Adrenal gland (tissue), 5 donors: ENCODE data around the gene TBL1XR1.

Experiments
- CTCF ChIP-seq, 6 experiments: fragments of 450-650 bp in 4 of 6; fragments of 200-600 bp in 2 of 6; sonication (generic) in 1 of 6; IDR thresholded peaks; 1 replicate in 5 of 6; 2 replicates in 1 of 6; pipeline versions ENCODE4 v1.5.1 to v1.8.0; 2016 to 2021; ENCODE audit warnings: antibody characterized with exemption in 6 of 6, mild to moderate bottlenecking in 2 of 6, moderate library complexity in 1 of 6
- POLR2A ChIP-seq, 2 donors: fragments of 450-650 bp; IDR thresholded peaks; one replicate each; pipeline ENCODE4 v1.6.1; 2017; ENCODE audit warnings: antibody characterized with exemption in 2 of 2, mild to moderate bottlenecking in 2 of 2, moderate library complexity in 1 of 2
- donor health status: DM: no; HTN: no; CAD: no.

GRCh38 chr3:177147790-177148189, 49.5 kb downstream of the TBL1XR1 start:
- TF ChIP-seq CTCF (IDR thresholded peaks at IDR 0.05) (no peak), POLR2A (IDR thresholded peaks at IDR 0.05) (no peak)
